GM12878 (cell line): Measurements from ENCODE around the gene TPBG. TPM values are rescaled to one million over a fixed set of nuclear protein-coding genes. Genes with fewer than 3 reads are reported as not detected.
A peak's percentile ranks its signal among the peaks of the same experiment; 100 is the strongest.

Experiments used
- ATAC-seq: fragments of 200-7000 bp; cut with Tn5 transposase; 3 replicates; pipeline ENCODE4 v1.9.1; 2020; ENCODE audit warnings: mild to moderate bottlenecking, moderate library complexity
- BruUV-seq: library from RNA; stranded (reverse); fragments of 400-500 nt; replicated peaks from 2 replicates; lab custom pipeline; 2021; lab: Mats Ljungman, UMichigan
- CTCF ChIA-PET: fragments of 300-600 bp; sonication (Branson Sonifier 250); formaldehyde crosslinking; extraction: SDS; loops from one replicate; lab custom pipeline; 2021; ENCODE audit warnings: inconsistent platforms; lab: Yijun Ruan, JAX
- POLR2A ChIA-PET: fragments of 350-600 bp; formaldehyde crosslinking; extraction: SDS; loops from one replicate; lab custom pipeline; 2021; ENCODE audit warnings: inconsistent platforms; lab: Charles Lee
- RAD21 ChIA-PET: fragments of 300-600 bp; sonication (Branson Sonifier 250); formaldehyde crosslinking; loops from one replicate; lab custom pipeline; 2023; ENCODE audit warnings: antibody characterized with exemption; ENCODE audit not compliant: unreplicated experiment; lab: Charles Lee
- SMC1A ChIA-PET: fragments of 300-600 bp; sonication (Branson Sonifier 250); formaldehyde crosslinking; loops from one replicate; lab custom pipeline; 2023; ENCODE audit not compliant: unreplicated experiment, uncharacterized antibody; lab: Charles Lee
- DNase-seq: peaks from one replicate; pipeline ENCODE4 v3.0.0-alpha.2; 2011; ENCODE audit warnings: low read depth, low spot score
- FAIRE-seq: peaks from 3 replicates; lab custom pipeline; 2011; peaks lifted over from hg19 to GRCh38; lab: Jason Lieb, UNC
- H2AFZ ChIP-seq: 2 replicates; pipeline ENCODE4 v1.6.0; 2011; ENCODE audit warnings: low read depth, low read length, control low read depth; ENCODE audit not compliant: control insufficient read depth
- H3K27ac ChIP-seq: 2 replicates; pipeline ENCODE4 v1.5.1; 2011; ENCODE audit warnings: control low read depth; ENCODE audit not compliant: control insufficient read depth, insufficient read depth
- H3K27me3 ChIP-seq, 2 experiments: replicated peaks in 1 of 2; 2 replicates each; pipeline versions ENCODE4 v1.6.0 to v1.6.1; 2011; ENCODE audit warnings: low read length in 1 of 2; ENCODE audit not compliant: control insufficient read depth in 2 of 2, insufficient read depth in 2 of 2
- H3K36me3 ChIP-seq, 2 experiments: 2 replicates each; pipeline ENCODE4 v1.5.1; 2011; ENCODE audit warnings: low read length in 1 of 2; ENCODE audit not compliant: control insufficient read depth in 2 of 2, insufficient read depth in 2 of 2
- H3K4me1 ChIP-seq: 2 replicates; pipeline ENCODE4 v1.6.1; 2011; ENCODE audit warnings: mild to moderate bottlenecking, low read length, moderate library complexity, mixed read lengths; ENCODE audit not compliant: control insufficient read depth, insufficient read depth
- H3K4me2 ChIP-seq: 2 replicates; pipeline ENCODE4 v1.6.0; 2011; ENCODE audit warnings: control low read depth; ENCODE audit not compliant: control insufficient read depth, insufficient read depth
- H3K4me3 ChIP-seq: fragments of 200-600 bp; sonication (generic); 2 replicates; pipeline ENCODE4 v1.5.1; 2016
- H3K79me2 ChIP-seq: 2 replicates; pipeline ENCODE4 v1.6.0; 2011; ENCODE audit warnings: low read length; ENCODE audit not compliant: control insufficient read depth, insufficient read depth
- H3K9ac ChIP-seq: 2 replicates; pipeline ENCODE4 v1.8.0; 2011; ENCODE audit warnings: low read length, control low read depth, mixed read lengths; ENCODE audit not compliant: control insufficient read depth, insufficient read depth
- H3K9me3 ChIP-seq: replicated peaks from 3 replicates; pipeline ENCODE4 v1.5.1; 2011; ENCODE audit warnings: mild to moderate bottlenecking, low read length; ENCODE audit not compliant: control insufficient read depth, insufficient read depth
- H4K20me1 ChIP-seq: 2 replicates; pipeline ENCODE4 v1.6.0; 2011; ENCODE audit not compliant: control insufficient read depth, insufficient read depth
- BHLHE40 ChIP-seq, 2 experiments: fragments of 450-650 bp in 1 of 2; IDR thresholded peaks; 2 replicates each; pipeline ENCODE4 v1.6.1; 2011 to 2017; ENCODE audit warnings: low read depth in 2 of 2, borderline replicate concordance in 1 of 2, improper control_type of control experiment in 1 of 2, low read length in 1 of 2, mild to moderate bottlenecking in 1 of 2
- BMI1 ChIP-seq: fragments of 450-650 bp; IDR thresholded peaks from 2 replicates; pipeline ENCODE4 v1.6.1; 2016; ENCODE audit warnings: mild to moderate bottlenecking, moderate library complexity, borderline replicate concordance
- CBX5 ChIP-seq: sonication (generic); IDR thresholded peaks from 2 replicates; pipeline ENCODE4 v1.6.1; 2016; ENCODE audit warnings: low read depth, moderate library complexity, mild to moderate bottlenecking, inconsistent platforms
- EZH2 ChIP-seq: IDR thresholded peaks from 2 replicates; pipeline ENCODE4 v1.6.1; 2012; ENCODE audit warnings: low read depth, mild to moderate bottlenecking, control low read depth, inconsistent platforms, low read length, borderline replicate concordance; ENCODE audit not compliant: control insufficient read depth
- IRF3 ChIP-seq: fragments of 450-650 bp; IDR thresholded peaks from 2 replicates; pipeline ENCODE4 v1.6.1; 2014; ENCODE audit warnings: mild to moderate bottlenecking
- IRF4 ChIP-seq: IDR thresholded peaks from 2 replicates; pipeline ENCODE4 v1.6.1; 2011; ENCODE audit warnings: low read depth, low read length
- KAT2A ChIP-seq: conservative IDR thresholded peaks from 2 replicates; pipeline ENCODE4 v1.6.1; 2011; ENCODE audit warnings: low read depth, low read length; ENCODE audit not compliant: control insufficient read depth
- KDM1A ChIP-seq: fragments of 200-600 bp; sonication (generic); IDR thresholded peaks from 2 replicates; pipeline ENCODE4 v1.6.1; 2016; ENCODE audit warnings: borderline replicate concordance
- MEF2A ChIP-seq: IDR thresholded peaks from 2 replicates; pipeline ENCODE4 v1.6.1; 2011; ENCODE audit warnings: low read depth, mild to moderate bottlenecking, low read length, moderate library complexity; ENCODE audit not compliant: insufficient read depth
- NBN ChIP-seq: fragments of 450-650 bp; IDR thresholded peaks from 2 replicates; pipeline ENCODE4 v1.6.1; 2016
- NFIC ChIP-seq: IDR thresholded peaks from 2 replicates; pipeline ENCODE4 v1.6.1; 2012; ENCODE audit warnings: low read depth, mild to moderate bottlenecking, inconsistent platforms, low read length, moderate library complexity
- NKRF ChIP-seq: fragments of 450-650 bp; conservative IDR thresholded peaks from 2 replicates; pipeline ENCODE4 v1.6.1; 2017; ENCODE audit warnings: mild to moderate bottlenecking, moderate library complexity
- POU2F2 ChIP-seq: IDR thresholded peaks from 3 replicates; pipeline ENCODE4 v1.6.1; 2011; ENCODE audit warnings: low read depth, mild to moderate bottlenecking, low read length, borderline replicate concordance
- RBBP5 ChIP-seq: fragments of 200-600 bp; sonication (generic); conservative IDR thresholded peaks from 2 replicates; pipeline ENCODE4 v1.6.1; 2016
- RELB ChIP-seq: fragments of 450-650 bp; IDR thresholded peaks from 2 replicates; pipeline ENCODE4 v1.6.1; 2017; ENCODE audit warnings: low read depth, mild to moderate bottlenecking, moderate library complexity
- RUNX3 ChIP-seq: IDR thresholded peaks from 2 replicates; pipeline ENCODE4 v1.6.1; 2012; ENCODE audit warnings: low read length, inconsistent platforms
- SMAD1 ChIP-seq: fragments of 450-650 bp; IDR thresholded peaks from 2 replicates; pipeline ENCODE4 v1.6.1; 2018; ENCODE audit warnings: mild to moderate bottlenecking, low read depth; ENCODE audit not compliant: partially characterized antibody
- SMAD5 ChIP-seq: IDR thresholded peaks from 2 replicates; pipeline ENCODE4 v1.6.1; 2016; ENCODE audit warnings: antibody characterized with exemption, low read depth
- SREBF1 ChIP-seq: IDR thresholded peaks from 2 replicates; pipeline ENCODE4 v1.6.1; 2012; ENCODE audit warnings: mild to moderate bottlenecking, low read length
- SREBF2 ChIP-seq: IDR thresholded peaks from 2 replicates; pipeline ENCODE4 v1.6.1; 2012; ENCODE audit warnings: mild to moderate bottlenecking, low read length
- SUZ12 ChIP-seq: fragments of 200-600 bp; sonication (generic); IDR thresholded peaks from one replicate; pipeline ENCODE4 v1.6.1; 2018; ENCODE audit warnings: antibody characterized with exemption, mild to moderate bottlenecking; ENCODE audit not compliant: unreplicated experiment
- TBL1XR1 ChIP-seq: IDR thresholded peaks from 2 replicates; pipeline ENCODE4 v1.6.1; 2012; ENCODE audit warnings: low read depth, low read length, improper control_type of control experiment
- WRNIP1 ChIP-seq: IDR thresholded peaks from 2 replicates; pipeline ENCODE4 v1.6.1; 2011; ENCODE audit warnings: low read depth, low read length, improper control_type of control experiment, borderline replicate concordance
- WGBS: methylation state at CpG from one replicate; pipeline ENCODE4 v1.1.6; 2016; ENCODE audit warnings: low lambda C conversion rate; ENCODE audit not compliant: insufficient replicate concordance, insufficient coverage; ENCODE audit errors: missing lambda C conversion rate; 5-methylcytosine and 5-hydroxymethylcytosine counted together
- in situ Hi-C: fragments of 300-500 bp; cut with MboI; formaldehyde crosslinking; loops from 9 replicates; pipeline ENCODE4 v1.14.3; 2018; ENCODE audit warnings: mixed read lengths
- intact Hi-C: fragments of 100-400 bp; cut with micrococcal nuclease; formaldehyde crosslinking; loops from one replicate; pipeline ENCODE4 v1.14.2; 2022; ENCODE audit not compliant: unreplicated experiment
- polyA plus RNA-seq, 11 experiments: library from polyadenylated mRNA; depleted of rRNA in 4 of 11; unstranded in 6 of 11; stranded (reverse) in 5 of 11; fragments of >200 nt; fragmentation: Nextera tagmentation in 4 of 11; fragmentation: Illumina TruSeq in 1 of 11; extraction: Ambion mirVana in 4 of 11; extraction: Trizol in 1 of 11; gene quantifications; 1 replicate in 1 of 11; 2 replicates in 10 of 11; pipeline versions ENCODE4 v1.2.1 to v1.2.3, GENCODE V29; 2011 to 2016; ENCODE audit warnings: inconsistent platforms in 2 of 11, missing spikeins in 2 of 11, low read depth in 1 of 11
- total RNA-seq, 4 experiments: library from RNA; depleted of rRNA in 3 of 4; stranded (reverse); fragments of >200 nt in 3 of 4; fragmentation: Illumina TruSeq in 1 of 4; extraction: Trizol in 1 of 4; gene quantifications; 2 replicates each; pipeline versions ENCODE4 v1.2.1 to v1.2.3, GENCODE V29; 2013 to 2021

TPBG gene
- total and polyA plus RNA-seq, 10 of the 15 experiments (the other 5 are each of a cell fraction or from before 2014, with no cell fraction given) = 0.06 to 0.98 (median 0.66) TPM

- no peak overlapping the region for H3K4me3 ChIP-seq
- H3K4me1 ChIP-seq = peaks cover 31% of the 10 kb centered on the region
- H3K4me2 ChIP-seq = peak overlapping the region; percentile 39; the same call in 1 of the 2 replicates
- in situ Hi-C loops (no loop called here), intact Hi-C loops (no loop called here)
- no peaks in the 10 kb centered on the region; the same call in 1 of the 2 replicates for H4K20me1 ChIP-seq
- SMC1A ChIA-PET = no interaction called here
- no peaks in the 10 kb centered on the region for H3K27me3 ChIP-seq
- 5% methylated on average over 1 of the region's 1 CpG for WGBS
- peak; percentile 61 for DNase-seq
- CTCF ChIA-PET = no interaction called here
- no TSS peak for BruUV-seq
- H2AFZ ChIP-seq = no peak overlapping the region
- POLR2A ChIA-PET = no interaction called here
- FAIRE-seq = peak; percentile 13
- no peaks in the 10 kb centered on the region for H3K79me2 ChIP-seq
- H3K9me3 ChIP-seq = no peaks in the 10 kb centered on the region; the same call in 2 of the 3 replicates
- no peaks in the 10 kb centered on the region for H3K36me3 ChIP-seq
- RAD21 ChIA-PET = no interaction called here
- no peak overlapping the region for H3K9ac ChIP-seq
- peak; percentile 72 for ATAC-seq
- 0 out of 2 replicates have a peak overlapping the region, but pooled peaks have one; percentile 3 for H3K27ac ChIP-seq
- TF ChIP-seq SUZ12 = no peak
- peak; percentile 56; the same call in 1 of the 3 replicates for TF ChIP-seq POU2F2
- TF ChIP-seq WRNIP1 = no peak
- TF ChIP-seq BHLHE40 (IDR thresholded peaks at IDR 0.05; ENCODE audit: borderline replicate concordance in 1 of 2, low read depth in 2 of 2, low read length in 1 of 2) = 0 out of 4 replicates have a peak, but pooled peaks of 1 of the 2 experiments have one; percentile 11
- no peak for TF ChIP-seq NKRF
- TF ChIP-seq BMI1 = no peak
- no peak for TF ChIP-seq NBN
- TF ChIP-seq RBBP5 = no peak
- TF ChIP-seq KDM1A = no peak
- TF ChIP-seq CBX5 = no peak
- TF ChIP-seq SREBF2 = no peak
- no peak for TF ChIP-seq IRF4
- no peak for TF ChIP-seq IRF3
- TF ChIP-seq KAT2A = no peak
- no peak for TF ChIP-seq EZH2
- no peak for TF ChIP-seq RELB
- TF ChIP-seq TBL1XR1 = peak; percentile 81
- no peak for TF ChIP-seq SREBF1
- no peak for TF ChIP-seq SMAD1
- peak; percentile 77 for TF ChIP-seq RUNX3
- 0 out of 2 replicates have a peak, but pooled peaks have one; percentile 50 for TF ChIP-seq MEF2A
- TF ChIP-seq SMAD5 = no peak
- peak; percentile 44; the same call in 1 of the 2 replicates for TF ChIP-seq NFIC
These were observed 17.7 kb downstream of the TPBG start for GRCh38 chr6:82381278-82381677.
